GM18519 (cell line): ENCODE data around the gene GPATCH2.
"Not testable (repeated sequence)": the region's sequence is repeated elsewhere in the genome, so short reads cannot be mapped to it uniquely, and the experiment has no call there.

Experiments used
- ATAC-seq: cut with Tn5 transposase; IDR thresholded peaks from one replicate; pipeline ENCODE4 v1.9.1; 2021; ENCODE audit warnings: mild to moderate bottlenecking, moderate library complexity; ENCODE audit not compliant: unreplicated experiment, low FRiP score

Gene GPATCH2

DNA sequence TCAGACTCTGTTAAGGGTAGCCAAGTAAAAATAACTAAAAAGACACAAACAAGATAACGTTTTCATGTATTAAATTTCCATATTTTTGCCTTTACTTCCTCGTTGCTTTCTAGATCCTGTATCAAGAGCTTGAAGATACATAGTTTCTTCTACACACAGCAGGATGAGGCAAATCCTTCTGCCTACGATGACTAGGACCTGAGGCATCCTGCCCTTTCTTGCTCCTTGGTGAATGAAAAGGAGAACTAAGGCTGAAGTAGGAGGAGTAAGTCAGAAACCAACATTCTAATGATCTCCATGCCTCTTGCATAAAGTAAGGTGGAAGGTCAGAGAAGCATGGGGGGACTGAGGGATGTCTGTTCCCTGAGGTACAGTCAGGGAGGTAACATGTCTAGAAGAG is 102.6 kb downstream of the GPATCH2 start:
- ATAC-seq, result no peak

DNA sequence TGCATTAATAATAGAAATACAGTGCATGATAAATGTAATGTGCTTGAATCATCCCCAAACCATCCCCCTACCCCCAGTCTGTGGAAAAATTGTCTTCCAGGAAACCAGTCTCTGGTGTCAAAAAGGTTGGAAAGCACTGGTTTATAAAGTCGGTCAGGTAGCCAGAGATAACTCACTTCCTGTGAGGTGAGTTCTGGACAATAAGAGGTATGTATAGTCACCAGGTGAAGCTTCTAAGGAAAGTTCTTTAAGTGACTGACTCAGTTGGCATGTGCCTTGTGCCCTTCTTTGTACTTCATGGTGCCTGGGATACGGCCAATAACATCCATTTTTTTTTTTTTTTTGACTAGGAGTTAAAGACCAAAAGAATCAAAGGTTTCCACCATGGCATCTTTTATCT is 103.7 kb downstream of the GPATCH2 start:
- ATAC-seq, result no peak

DNA sequence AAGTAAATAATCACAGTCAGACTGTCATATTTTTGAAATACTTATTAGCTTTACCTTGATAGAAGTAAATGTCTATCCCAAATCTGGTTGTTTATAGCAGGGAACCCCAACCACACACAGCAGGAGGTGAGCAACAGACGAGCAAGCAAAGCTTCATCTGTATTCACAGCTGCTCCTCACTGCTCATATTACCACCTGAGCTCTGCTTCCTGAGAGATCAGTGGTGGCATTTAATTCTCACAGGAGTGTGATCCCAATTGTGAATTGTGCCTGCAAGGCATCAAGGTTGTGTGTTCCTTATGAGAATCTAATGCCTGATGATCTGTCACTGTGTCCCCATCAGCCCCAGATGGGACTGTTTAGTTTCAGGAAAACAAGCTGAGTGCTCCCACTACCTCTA is 104.3 kb downstream of the GPATCH2 start:
- no peak for ATAC-seq

DNA sequence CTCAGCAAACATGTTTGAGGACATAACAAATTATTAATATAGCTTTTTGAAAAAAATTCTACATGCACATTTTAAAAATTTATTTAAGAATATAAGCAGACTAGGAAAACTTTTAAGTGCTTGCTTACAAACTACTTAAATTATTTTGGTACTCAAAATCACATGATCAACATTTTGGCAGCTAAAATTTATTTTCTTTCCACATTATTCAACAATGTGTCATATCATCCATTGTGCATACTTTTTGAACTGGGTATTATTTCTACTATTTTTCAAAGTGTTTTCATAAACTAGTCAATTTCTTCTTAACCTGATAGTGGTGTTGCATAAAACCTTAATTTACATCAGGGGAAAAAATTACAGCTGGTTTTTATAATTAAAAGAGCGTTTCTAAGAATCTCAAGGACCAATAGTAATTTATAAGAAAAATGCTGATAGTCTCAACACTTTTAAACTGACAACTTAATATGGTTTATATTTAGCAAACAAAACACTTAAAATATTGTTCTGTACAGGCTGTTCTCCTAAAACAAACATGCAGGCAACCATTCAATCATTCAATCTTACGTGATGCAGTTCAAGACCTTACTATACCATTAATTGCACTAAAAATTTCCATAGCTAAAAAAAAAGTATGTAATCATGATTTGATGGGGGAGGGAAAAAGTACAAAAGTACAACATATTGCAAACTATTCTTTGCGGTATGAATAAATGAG is 105.0 kb downstream of the GPATCH2 start:
- ATAC-seq, result no peak

DNA sequence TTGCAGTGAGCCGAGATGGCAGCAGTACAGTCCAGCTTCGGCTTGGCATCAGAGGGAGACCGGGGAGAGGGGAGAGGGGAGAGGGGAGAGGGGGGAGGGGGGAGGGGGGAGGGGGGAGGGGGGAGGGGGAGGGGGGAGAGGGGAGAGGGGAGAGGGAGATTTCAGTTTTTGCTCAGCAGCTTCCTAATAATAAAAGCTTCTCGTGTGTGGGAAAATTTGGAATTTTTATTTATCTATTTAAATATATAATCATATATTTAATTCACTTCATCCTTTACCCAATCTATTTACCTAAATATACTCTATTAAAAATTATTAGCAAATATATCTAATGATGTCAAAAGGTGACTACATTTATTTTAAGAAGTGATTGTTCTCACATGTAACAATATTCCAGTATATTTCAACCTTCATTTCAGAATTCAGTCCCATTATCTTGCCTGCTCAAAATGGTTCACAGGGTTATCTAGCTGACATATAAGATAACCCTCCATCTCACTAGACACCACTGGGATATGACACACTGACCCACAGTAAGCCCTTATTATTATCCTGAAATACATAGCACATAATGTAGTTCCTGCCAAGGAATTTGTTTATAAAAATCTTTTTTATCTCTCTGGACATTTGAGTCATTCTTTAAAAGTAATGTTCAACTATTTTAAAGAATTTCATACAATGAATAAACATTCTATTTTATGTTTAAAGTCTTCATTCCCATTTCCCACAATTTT is 105.9 kb downstream of the GPATCH2 start:
- ATAC-seq, result no peak

DNA sequence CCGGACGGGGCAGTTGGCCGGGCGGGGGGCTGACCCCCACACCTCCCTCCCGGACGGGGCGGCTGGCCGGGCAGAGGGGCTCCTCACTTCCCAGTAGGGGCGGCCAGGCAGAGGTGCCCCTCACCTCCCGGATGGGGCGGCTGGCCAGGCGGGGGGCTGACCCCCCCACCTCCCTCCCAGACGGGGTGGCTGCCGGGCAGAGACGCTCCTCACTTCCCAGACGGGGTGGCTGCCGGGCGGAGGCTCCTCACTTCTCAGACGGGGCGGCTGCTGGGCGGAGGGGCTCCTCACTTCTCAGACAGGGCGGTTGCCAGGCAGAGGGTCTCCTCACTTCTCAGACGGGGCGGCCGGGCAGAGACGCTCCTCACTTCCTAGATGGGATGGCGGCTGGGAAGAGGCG is 107.0 kb downstream of the GPATCH2 start:
- not testable (repeated sequence) for ATAC-seq

DNA sequence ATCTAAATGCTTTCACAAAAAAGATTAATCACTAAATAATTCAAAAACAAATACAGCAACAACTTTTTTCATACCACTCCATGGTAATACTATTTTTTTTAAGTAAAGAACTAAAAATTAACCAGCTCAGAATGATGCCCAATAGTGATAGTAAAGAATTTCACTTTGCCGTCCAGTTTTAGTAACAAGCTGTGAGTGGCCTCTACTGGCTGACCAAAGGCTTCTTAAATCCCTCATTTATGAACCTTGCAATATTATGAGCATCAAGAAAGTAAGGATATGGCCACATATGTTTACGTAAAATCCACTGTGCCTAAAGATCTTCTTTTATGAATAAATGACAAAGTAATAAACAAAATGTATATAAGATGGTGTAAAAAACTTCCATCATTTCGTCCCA is 108.6 kb downstream of the GPATCH2 start:
- ATAC-seq, result no peak

DNA sequence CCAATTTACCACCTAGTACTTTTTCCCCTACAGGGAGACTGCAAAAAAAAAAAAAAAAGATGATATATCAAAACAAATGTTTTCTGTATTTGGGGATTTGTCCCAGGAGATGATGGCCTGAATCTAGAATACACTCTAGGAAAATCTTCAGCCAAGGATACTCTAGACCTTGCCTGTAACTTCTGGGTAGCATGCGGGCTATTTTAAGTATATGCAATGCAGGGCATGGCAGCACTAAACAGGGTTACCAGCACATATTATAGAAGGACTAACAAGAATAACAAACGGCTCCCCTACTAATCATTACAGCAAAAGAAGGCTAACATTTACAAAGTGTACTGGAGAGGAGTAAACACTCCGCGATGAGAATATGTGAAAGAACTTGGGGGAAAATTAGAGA is 109.6 kb downstream of the GPATCH2 start:
- no peak for ATAC-seq

DNA sequence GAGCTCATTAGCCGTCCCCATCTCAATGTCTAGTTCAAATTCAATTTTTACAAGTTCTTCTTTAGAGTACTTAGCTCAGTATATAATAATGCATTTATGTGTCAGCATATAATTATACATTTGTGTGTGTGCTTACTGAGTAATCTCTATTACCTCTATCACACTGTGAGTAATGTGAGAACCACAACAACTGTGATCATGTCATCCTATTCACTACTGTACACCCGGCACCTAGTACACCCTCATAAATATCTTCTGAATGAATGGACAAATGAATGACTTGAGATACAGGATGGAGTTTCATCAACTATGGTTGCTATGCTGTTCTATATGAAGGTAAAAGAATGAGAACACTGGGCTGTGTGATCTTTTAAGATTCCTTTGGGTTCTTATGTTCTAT is 124.0 kb downstream of the GPATCH2 start:
- ATAC-seq, result no peak

DNA sequence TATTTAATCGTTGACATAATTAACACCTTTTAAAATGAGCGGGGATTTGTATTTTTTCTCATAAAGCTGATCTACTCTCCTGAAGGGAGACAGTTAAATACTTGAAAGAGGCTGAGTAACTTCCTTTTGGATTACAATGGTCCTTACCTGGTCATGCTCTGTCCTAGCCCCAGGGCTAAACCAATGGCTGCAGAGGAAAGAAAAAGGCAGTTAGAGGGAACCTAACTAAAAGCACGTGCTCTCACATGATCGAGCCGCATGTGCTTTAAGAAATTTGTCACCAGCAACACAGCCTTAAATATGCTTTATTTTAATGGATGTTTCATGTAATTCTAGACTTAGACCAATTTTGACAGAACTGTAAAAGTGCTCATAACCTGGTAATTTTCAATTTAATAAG is 132.7 kb downstream of the GPATCH2 start:
- no peak for ATAC-seq

DNA sequence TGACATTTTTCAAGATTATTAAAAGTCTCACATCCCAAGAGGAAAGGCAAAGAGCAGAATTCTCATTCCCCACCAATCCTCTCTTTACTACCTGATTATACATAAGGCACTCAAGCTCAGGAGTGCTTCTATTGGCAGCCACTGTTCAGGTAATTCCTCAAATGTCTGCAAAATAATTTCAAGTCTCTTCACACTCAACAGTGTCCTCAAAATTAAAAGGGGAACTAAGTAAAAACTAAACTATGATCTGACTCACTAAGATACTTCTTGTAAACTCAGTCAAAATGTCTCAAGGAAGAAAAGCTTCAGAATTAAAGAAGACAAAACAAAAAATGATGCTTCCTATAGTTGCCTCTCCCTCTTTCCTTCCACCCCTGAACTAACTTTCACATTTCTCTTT is 135.6 kb downstream of the GPATCH2 start:
- peak; percentile 95 for ATAC-seq

DNA sequence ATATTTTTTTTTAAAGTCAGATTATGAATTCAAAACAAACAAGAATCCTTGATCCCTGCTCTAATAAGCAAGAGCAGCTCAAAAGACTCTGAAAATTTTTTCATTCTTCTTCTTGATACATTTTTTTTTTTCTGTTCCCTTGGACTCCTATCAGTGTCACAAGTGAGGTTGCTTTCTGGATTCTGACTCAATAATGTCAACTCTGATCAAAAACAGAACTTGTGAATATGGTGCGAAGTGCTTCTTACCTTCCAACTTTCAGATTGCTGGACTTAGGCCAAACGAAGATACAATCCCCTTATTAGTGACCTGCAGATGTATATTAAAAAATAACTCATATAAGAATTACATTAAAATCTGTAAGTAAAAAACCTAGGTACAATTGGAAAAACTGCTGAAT is 136.1 kb downstream of the GPATCH2 start:
- peak; percentile 44 for ATAC-seq

DNA sequence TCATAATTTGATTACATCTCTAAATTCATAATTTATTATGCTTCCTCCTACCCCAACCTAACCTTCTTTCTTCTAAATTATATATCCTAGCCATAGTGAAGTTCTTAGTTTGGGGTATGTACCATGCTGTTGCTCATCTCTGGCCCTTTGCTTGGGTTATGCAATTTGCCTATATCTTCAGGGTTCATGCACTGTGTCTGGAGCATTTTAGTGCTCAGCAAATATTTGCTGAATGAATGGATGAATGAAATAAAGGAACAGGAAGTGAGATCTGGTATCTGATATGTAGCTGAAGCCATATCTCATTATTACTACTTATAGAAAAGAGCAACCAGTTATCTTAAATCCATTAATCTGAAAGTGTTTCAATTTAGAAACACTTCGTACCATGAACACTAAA is 137.6 kb downstream of the GPATCH2 start:
- no peak for ATAC-seq

DNA sequence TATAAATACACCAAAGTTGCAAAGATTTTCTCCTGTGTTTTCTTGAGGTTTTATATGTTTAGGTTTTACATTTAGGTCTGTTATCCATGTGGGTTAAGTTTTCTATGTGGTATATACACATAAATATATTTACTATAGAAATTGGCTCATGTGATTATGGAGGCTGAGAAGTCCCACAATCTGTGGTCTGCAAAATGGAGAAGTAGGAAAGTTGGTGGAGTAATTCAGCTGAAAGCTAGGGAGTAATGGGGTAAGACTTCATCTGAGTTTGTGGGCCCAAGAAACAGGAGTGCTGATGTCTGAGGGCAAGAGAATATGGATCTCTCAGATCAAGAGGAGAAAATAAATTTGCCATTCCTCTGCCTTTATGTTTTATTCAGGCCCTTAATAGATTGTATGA is 146.0 kb downstream of the GPATCH2 start:
- no peak for ATAC-seq

DNA sequence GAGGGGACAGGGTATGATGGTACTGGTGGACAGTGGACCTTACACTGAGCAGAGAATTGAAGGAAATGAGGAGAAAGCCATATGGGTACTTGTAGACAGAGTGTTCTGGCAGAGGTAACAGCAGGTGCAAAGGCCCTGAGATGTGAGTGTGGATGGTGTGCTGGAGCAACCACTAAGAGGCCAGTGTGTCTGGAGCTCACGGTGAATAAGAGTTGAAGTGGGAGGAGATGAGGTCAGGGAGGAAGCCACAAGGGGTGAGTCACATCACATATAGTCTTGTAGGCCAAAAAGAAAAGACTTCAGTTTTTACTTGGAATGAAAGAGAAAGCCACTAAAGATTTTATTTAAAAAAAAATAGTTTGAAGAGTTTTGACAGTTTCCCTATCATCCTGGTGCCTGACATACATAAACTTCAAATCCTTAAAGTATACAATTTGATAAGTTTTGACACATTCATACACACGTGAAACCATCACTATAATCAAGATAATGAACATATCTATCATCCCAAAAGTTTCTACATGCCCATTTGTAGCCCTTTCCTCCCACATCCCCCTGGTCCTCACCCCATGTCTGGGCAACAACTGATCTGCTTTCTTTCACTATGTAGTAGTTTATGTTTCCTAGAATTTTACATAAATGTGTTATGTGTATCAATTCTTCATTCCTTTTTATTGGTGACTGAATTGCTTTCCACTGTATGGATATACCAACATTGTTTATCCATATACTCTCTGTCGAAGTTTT is 148.4 kb downstream of the GPATCH2 start:
- ATAC-seq, result peak; percentile 93

DNA sequence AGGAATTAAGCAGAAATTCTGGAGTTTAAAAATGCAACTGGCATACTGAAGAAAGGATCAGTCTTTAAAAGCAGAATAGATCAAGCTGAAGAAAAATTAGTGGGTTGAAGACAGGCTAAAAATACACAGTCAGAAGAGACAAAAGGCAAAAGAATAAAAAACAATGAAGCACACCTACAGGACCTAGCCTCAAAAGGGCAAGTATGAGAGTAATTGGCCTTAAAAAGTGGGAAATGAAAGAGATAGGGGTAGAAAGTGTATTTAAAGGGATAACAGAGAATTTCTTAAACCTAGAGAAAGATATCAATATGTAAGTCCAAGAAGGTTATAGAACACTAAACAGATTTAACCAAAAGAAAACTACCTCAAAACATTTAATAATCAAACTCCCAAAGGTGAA is 152.4 kb downstream of the GPATCH2 start:
- ATAC-seq, result no peak

DNA sequence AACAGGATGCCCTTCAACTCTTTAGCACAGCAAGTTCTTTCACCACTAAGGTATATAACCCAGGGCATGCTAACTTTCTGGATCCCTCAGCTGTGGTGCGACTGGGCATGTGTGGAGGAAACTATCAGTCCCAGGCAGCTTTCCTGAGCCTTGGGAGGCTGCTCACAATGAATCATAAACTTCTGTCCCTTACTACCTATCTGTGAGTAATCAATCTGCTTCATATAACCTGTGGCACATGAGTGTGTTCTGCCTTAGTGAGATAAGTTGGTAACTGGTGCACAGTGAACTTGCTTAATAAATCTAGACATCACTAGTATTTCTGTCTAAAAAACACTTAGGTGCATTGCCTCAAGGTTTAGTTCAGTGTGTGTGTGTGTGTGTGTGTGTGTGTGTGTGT is 158.0 kb downstream of the GPATCH2 start:
- no peak for ATAC-seq

DNA sequence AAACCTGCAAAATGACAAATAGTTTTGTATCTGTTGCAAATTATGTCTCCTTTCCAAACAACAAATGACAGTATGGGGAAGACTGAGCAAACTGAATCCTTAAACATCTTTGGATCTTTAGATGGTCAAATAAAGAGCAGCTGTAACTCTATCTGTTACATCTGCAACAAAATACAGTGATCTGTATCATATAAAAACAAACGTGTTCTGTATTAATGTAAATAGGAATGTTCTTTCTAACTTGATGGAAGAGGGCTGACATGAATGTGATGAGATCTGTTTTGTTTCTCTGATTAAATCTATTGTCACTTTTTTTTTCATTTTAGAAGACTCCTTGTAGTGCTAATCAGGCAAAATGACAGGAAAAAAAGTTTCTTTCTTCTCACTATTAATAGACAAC is 159.5 kb downstream of the GPATCH2 start:
- no peak for ATAC-seq

DNA sequence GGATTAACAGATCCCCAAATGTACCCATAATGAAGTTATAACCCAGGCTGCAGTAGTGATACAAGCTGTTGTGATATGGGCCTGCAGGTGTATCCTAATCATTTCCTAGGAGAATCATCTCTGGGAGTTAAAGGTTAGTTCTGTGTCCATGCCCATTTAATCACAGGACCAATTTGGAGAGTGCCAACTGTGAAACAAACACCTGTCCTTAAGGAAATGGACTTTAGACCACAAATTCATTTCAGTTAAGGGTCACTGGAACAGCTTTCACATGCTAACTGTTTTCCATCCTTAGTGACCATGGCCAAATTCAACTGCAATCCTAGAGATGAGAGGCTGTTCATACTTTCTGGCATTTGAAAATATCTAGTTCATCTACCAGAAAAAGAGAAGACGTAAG is 160.9 kb downstream of the GPATCH2 start:
- ATAC-seq, result no peak

DNA sequence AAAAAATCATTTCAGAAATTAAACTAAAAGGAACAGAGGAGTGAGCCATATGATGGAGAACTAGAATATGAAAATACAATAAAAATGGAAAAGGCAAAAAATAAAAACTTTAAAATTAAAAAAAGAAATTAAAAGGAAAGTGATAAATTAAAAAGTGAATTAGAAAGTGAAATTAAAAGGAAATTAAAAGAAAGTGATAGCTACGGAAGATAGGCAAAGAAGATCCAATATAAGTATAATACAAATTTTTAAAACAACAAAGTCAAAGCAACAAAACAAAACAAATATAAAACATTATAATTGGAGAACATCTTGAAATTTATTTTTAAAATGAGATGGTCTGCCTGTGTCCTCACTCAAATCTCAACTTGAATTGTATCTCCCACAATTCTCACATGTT is 165.8 kb downstream of the GPATCH2 start:
- ATAC-seq, result no peak

DNA sequence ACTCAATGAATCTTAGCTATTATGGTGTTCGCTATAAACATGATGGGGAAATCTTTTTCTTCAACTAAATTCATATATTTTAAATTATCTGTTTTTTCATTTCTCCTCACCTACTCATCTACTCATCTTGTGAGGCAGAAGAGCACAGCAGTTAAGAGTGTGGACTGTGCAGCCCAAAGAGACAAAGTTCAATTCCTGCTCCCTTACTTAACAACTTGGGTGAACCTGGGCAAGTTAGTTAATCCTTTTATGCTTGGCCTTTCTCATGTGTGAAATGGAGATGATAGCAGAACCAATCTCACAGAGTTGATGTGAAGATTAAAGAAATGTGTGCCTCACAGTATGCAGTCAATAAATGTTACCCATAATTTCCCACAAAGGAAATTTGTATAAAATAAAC is 168.2 kb downstream of the GPATCH2 start:
- no peak for ATAC-seq

DNA sequence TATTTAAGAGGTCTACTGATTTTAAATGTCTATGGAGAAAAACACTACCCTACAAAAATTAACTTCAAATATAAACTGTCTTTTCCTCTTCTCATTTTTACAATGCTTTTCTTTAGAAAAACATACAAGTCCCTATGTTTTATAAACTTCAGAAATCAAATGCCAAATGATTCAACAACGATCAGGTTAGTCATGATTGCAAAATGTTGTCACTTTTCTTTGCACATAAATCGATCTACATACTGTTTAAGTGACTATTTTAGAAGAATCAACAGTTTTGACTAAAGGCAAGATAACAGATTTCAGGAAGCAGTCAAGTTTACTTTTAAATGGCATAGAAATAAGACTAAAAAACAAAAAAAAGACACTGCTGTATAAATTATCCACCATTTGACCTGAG is 168.7 kb downstream of the GPATCH2 start:
- ATAC-seq, result no peak
